Uterus (tissue), 2 donors: Measurements from ENCODE around the gene CFAP74.

Source experiments
- CTCF ChIP-seq, 4 experiments: fragments of 200-600 bp in 2 of 4; fragments of 450-650 bp in 2 of 4; sonication (generic) in 2 of 4; IDR thresholded peaks; one replicate each; pipeline ENCODE4 v1.5.1; 2016 to 2019; ENCODE audit warnings: antibody characterized with exemption in 4 of 4, mild to moderate bottlenecking in 2 of 4, moderate library complexity in 1 of 4
- POLR2A ChIP-seq, 2 donors: fragments of 450-650 bp; IDR thresholded peaks; one replicate each; pipeline ENCODE4 v1.6.1; 2016; ENCODE audit warnings: antibody characterized with exemption in 2 of 2, mild to moderate bottlenecking in 1 of 2, moderate library complexity in 1 of 2

- no peak for TF ChIP-seq POLR2A (IDR thresholded peaks at IDR 0.05)
- no peak for TF ChIP-seq CTCF (IDR thresholded peaks at IDR 0.05)
Measured at GRCh38 chr1:1893291-1893985, 110.1 kb downstream of the CFAP74 start.
